HEK293T (cell line): ENCODE results near the gene DUS1L.

Experiments used
- CTCF ChIA-PET: fragments of 350-600 bp; formaldehyde crosslinking; extraction: SDS; loops from one replicate; lab custom pipeline; 2021; ENCODE audit warnings: antibody characterized with exemption, inconsistent platforms; lab: Yijun Ruan, JAX
- POLR2A ChIA-PET: fragments of 350-600 bp; formaldehyde crosslinking; extraction: SDS; loops from one replicate; lab custom pipeline; 2020; ENCODE audit warnings: antibody characterized with exemption, inconsistent platforms; lab: Yijun Ruan, JAX
- DNase-seq: peaks from one replicate; pipeline ENCODE4 v3.0.0; 2012; ENCODE audit warnings: mixed read lengths; ENCODE audit errors: extremely low spot score
- ARNT ChIP-seq: fragments of 450-650 bp; IDR thresholded peaks from 2 replicates; pipeline ENCODE4 v1.6.1; 2017; ENCODE audit warnings: mild to moderate bottlenecking
- BHLHE40 ChIP-seq: fragments of 450-650 bp; IDR thresholded peaks from 2 replicates; pipeline ENCODE4 v1.6.1; 2016; ENCODE audit warnings: mild to moderate bottlenecking, moderate library complexity, borderline replicate concordance
- CTBP1 ChIP-seq: fragments of 450-650 bp; IDR thresholded peaks from 2 replicates; pipeline ENCODE4 v1.6.1; 2016; ENCODE audit warnings: borderline replicate concordance
- ELF4 ChIP-seq: fragments of 450-650 bp; IDR thresholded peaks from 2 replicates; pipeline ENCODE4 v1.6.1; 2017; ENCODE audit warnings: antibody characterized with exemption
- FOXA1 ChIP-seq: fragments of 450-650 bp; IDR thresholded peaks from 2 replicates; pipeline ENCODE4 v1.6.1; 2016; ENCODE audit warnings: mild to moderate bottlenecking
- FOXK2 ChIP-seq: fragments of 450-650 bp; IDR thresholded peaks from 2 replicates; pipeline ENCODE4 v1.6.1; 2016; ENCODE audit warnings: mild to moderate bottlenecking
- FOXM1 ChIP-seq: fragments of 450-650 bp; IDR thresholded peaks from 2 replicates; pipeline ENCODE4 v1.6.1; 2017; ENCODE audit warnings: mild to moderate bottlenecking, borderline replicate concordance
- HDGF ChIP-seq: fragments of 450-650 bp; IDR thresholded peaks from 2 replicates; pipeline ENCODE4 v1.6.1; 2017; ENCODE audit warnings: antibody characterized with exemption, borderline replicate concordance
- L3MBTL2 ChIP-seq: fragments of 450-650 bp; conservative IDR thresholded peaks from 2 replicates; pipeline ENCODE4 v1.6.1; 2016; ENCODE audit warnings: mild to moderate bottlenecking
- LEF1 ChIP-seq: fragments of 450-650 bp; IDR thresholded peaks from 2 replicates; pipeline ENCODE4 v1.6.1; 2017; ENCODE audit warnings: mild to moderate bottlenecking, borderline replicate concordance
- NFRKB ChIP-seq: fragments of 450-650 bp; IDR thresholded peaks from 2 replicates; pipeline ENCODE4 v1.6.1; 2016; ENCODE audit warnings: mild to moderate bottlenecking, moderate library complexity
- SP1 ChIP-seq: fragments of 450-650 bp; IDR thresholded peaks from 2 replicates; pipeline ENCODE4 v1.6.1; 2017
- SUZ12 ChIP-seq: fragments of 450-650 bp; IDR thresholded peaks from 2 replicates; pipeline ENCODE4 v1.6.1; 2016; ENCODE audit warnings: mild to moderate bottlenecking
- TARDBP ChIP-seq: fragments of 450-650 bp; IDR thresholded peaks from 2 replicates; pipeline ENCODE4 v1.6.1; 2016
- ZNF384 ChIP-seq: fragments of 450-650 bp; IDR thresholded peaks from 2 replicates; pipeline ENCODE4 v1.6.1; 2016
- TF ChIP-seq, protein P1 (sequence below): fragments of 450-650 bp; IDR thresholded peaks from 2 replicates; pipeline ENCODE4 v1.6.1; 2016

The DUS1L gene

DNA sequence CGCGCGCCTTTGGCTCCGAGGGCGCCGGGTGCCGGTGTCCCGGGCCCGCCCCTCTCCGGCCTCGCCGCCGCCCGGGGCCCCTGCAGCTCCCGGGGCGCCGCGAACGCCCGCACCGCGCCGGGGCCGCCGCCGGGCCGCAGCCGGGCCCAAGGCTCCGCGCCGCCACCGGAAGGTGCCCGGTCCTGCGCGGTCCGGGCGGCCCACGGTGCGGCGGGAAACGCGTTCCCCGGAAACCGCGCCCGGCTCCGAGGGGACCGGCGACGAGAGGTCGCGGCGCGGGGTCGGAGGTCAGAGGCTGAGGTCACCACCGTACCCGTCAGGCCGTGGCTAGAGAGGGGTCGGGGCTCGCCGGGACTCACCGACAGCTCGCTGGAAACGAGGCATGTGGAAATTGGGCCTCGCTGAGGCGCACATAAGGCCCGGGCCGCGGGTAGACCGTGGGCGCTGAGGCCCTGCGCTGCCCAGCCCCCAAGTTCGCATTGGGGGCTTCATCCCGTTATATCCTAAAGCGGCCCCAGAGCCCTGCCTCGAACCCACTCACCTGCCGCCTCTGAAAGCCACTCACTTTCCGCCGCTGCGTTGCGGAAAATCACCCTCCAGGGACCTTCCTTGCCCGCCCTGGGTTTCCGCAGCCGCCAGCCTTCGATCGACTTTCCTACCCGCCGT is at the start of gene DUS1L:
Gene DUS1L (minus strand): TSS at position 167 of the 666 bp plus-strand sequence. CDS start 745 bp downstream, outside the sequence.
- TF ChIP-seq SUZ12: no peak
- TF ChIP-seq ZNF384: no peak
- no peak for TF ChIP-seq NFRKB
- TF ChIP-seq ELF4: no peak
- TF ChIP-seq FOXM1: peak; percentile 89
- no peak for TF ChIP-seq HDGF
- TF ChIP-seq CTBP1: no peak; the same call in 1 of the 2 replicates
- TF ChIP-seq ARNT: peak; percentile 88
- TF ChIP-seq LEF1: peak; percentile 68; the same call in 1 of the 2 replicates
- TF ChIP-seq L3MBTL2: peak; percentile 44; the same call in 1 of the 2 replicates
- TF ChIP-seq FOXA1: no peak
- no peak for TF ChIP-seq TARDBP
- TF ChIP-seq, protein P1, sequence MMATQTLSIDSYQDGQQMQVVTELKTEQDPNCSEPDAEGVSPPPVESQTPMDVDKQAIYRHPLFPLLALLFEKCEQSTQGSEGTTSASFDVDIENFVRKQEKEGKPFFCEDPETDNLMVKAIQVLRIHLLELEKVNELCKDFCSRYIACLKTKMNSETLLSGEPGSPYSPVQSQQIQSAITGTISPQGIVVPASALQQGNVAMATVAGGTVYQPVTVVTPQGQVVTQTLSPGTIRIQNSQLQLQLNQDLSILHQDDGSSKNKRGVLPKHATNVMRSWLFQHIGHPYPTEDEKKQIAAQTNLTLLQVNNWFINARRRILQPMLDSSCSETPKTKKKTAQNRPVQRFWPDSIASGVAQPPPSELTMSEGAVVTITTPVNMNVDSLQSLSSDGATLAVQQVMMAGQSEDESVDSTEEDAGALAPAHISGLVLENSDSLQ: no peak
- DNase-seq: peak; percentile 86
- POLR2A ChIA-PET: interaction anchor here (0.6 to 6.8 kb wide), 11 partner anchors 11 to 36 kb away, joined by 3 to 46 read pairs (median 3); partner anchors contain the start of genes DCXR, FASN, GPS1 and RAC3
- CTCF ChIA-PET: no interaction called here

DNA sequence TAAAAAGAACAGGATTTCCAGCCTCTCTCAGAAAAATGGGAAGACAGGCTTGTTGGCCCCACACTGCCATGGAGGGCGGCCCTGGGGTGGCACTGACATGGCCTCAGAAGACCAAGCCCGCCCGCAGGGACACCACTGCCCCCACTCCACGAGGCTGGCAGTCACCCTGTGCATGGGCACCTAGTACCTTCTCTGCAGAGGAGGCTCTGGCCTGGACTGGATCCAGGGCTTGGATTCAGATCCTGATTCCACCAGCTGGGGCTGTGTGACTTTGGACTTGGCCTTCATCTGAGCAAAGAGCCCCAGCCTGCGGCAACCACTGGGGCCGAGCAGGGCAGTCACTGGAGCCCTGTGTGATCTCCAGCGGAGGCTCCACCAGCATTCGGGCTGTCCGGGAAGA is 49.3 kb upstream of the DUS1L start:
- TF ChIP-seq FOXA1 (no peak), FOXM1 (no peak), BHLHE40 (no peak), LEF1 (no peak), ZNF384 (no peak), L3MBTL2 (no peak), SUZ12 (no peak), CTBP1 (no peak), SP1 (no peak), ARNT (no peak), NFRKB (no peak), TARDBP (no peak), FOXK2 (no peak), HDGF (no peak)
- TF ChIP-seq, protein P1: no peak
- DNase-seq: no peak
- CTCF ChIA-PET: no interaction called here
- POLR2A ChIA-PET: no interaction called here

GRCh38 chr17:82114447-82114846 is 48.8 kb upstream of the DUS1L start:
- DNase-seq: no peak
- TF ChIP-seq ELF4 (no peak), BHLHE40 (no peak), SP1 (no peak), ZNF384 (no peak), NFRKB (no peak), CTBP1 (no peak), LEF1 (no peak), FOXK2 (no peak), L3MBTL2 (no peak), FOXM1 (no peak), FOXA1 (no peak), ARNT (no peak), HDGF (no peak), SUZ12 (no peak), TARDBP (no peak)
- TF ChIP-seq, protein P1: no peak
- CTCF ChIA-PET: no interaction called here
- POLR2A ChIA-PET: interaction anchor here (1.2 kb wide), 1 partner anchor 10 kb away, joined by 4 read pairs; no protein-coding TSS in a partner anchor

DNA sequence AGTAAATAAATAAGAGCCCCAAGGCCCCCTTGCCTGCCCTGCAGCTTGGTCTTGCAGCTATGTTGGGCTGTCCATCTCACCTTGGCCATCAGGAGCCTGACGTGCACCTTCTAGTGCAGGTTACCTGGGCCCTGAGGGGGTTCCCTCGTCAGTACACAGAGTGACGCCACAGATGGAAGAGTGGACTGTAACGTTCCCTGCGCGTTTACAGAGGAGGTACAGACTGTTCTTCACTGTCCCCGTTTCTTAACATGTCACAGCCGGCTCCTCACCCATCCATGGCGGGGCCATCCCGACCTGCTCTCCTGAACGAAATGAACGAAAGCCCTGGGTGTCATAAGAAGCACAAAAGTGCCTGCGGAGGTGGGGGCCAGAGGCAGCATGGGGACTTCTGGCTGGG is 48.3 kb upstream of the DUS1L start:
- DNase-seq: no peak
- ChIA-PET POLR2A (interaction anchor here (1.2 to 1.3 kb wide), 2 partner anchors 9 to 11 kb away, joined by 4 to 5 read pairs; no protein-coding TSS in a partner anchor), CTCF (no interaction called here)
- no peak for TF ChIP-seq CTBP1

DNA sequence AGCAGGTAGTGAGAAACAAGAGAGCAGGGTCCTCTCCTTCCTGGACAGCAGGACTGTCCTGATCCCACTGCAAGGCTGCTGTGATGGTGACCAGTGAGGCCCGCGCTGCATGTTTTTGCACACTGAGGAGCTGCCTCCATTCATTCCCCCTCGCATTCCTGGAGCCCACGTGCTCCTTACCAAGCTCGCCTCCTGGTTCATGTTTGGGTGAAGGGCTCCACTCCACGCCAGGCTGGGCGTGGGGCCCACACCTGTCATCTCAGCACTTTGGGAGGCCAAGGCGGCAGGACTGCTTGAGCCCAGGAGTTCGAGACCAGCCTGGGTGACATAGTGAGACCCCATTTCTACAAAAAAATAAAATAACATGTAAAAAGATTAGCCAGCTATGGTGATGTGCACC is 47.8 kb upstream of the DUS1L start:
- no peak for DNase-seq
- ChIA-PET POLR2A (interaction anchor here (1.2 to 1.4 kb wide), 3 partner anchors 9 to 15 kb away, joined by 4 to 6 read pairs (median 5); no protein-coding TSS in a partner anchor), CTCF (no interaction called here)
- TF ChIP-seq, protein P1: no peak
- TF ChIP-seq L3MBTL2 (no peak), ELF4 (no peak), CTBP1 (no peak), ARNT (no peak), FOXM1 (no peak), TARDBP (no peak), ZNF384 (no peak), FOXA1 (no peak), SUZ12 (no peak), BHLHE40 (no peak), HDGF (no peak), FOXK2 (no peak), NFRKB (no peak), LEF1 (no peak), SP1 (no peak)
